Kidney tubule cell (primary cell): ENCODE measurements around the gene KCNK7.

Experiments
- DNase-seq: peaks from one replicate; pipeline ENCODE4 v3.0.0-alpha.2; 2018; ENCODE audit warnings: low spot score

KCNK7 gene

DNA sequence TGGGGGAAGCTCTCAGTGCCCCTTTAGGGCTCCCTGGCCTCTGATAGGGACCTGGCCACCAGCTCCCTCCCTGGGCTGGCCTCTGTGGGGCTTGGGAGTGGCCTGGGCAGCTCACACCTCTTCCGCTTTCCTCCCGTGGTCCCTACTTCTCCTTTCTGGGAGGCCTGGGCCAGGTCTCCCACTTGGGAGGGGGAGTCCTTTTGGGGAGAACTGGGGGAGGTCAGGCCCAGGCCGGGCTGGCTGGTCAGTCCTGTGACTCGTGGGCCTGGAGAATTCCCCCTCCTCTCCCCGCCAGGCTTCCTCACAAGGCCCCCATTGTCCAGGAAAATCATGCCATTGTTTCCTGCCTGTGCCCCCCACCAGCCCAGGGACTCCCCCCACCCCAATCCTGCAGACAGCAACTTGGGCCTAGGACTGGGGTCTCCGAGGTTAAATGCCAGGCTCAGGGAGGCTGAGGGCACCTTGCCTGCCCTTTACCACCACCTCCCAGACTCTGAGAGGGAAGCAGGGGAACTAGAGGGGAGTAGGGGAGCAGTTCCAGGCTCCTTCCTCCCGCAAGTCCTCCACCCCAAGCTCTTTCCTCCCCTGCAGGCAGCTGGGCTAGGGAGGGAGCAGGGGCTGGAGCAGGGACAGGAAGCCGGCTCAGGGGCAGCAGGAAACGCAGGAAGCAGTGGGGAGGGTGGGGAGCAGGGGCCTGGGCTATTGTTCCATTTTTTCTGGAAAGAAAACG lies 15.6 kb upstream of the KCNK7 start:
- DNase-seq, result no peak

GRCh38 chr11:65610404-65610803 lies 14.8 kb upstream of the KCNK7 start:
- DNase-seq, result no peak

- no peak for DNase-seq
These were observed 14.1 kb upstream of the KCNK7 start for GRCh38 chr11:65609665-65610064.

DNA sequence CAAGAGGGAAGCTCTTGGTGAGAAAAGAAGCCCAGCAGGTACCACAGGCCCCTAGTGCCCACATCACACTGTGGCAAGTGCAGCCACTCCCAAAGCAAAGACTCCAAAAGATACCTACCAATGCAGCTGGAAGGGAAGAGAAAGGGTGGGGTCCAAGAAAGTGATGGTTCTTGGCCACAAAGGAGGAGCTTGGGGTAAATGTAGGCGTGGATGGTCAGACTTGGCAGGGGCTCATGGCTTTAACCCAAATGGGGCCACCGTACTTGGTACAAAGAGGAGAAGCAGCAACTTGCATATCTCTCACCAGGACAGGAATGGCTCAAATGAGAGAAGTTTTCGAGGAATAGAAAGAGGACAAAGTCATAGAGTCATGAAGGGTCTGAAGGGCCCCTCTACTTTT lies 13.6 kb upstream of the KCNK7 start:
- no peak for DNase-seq

DNA sequence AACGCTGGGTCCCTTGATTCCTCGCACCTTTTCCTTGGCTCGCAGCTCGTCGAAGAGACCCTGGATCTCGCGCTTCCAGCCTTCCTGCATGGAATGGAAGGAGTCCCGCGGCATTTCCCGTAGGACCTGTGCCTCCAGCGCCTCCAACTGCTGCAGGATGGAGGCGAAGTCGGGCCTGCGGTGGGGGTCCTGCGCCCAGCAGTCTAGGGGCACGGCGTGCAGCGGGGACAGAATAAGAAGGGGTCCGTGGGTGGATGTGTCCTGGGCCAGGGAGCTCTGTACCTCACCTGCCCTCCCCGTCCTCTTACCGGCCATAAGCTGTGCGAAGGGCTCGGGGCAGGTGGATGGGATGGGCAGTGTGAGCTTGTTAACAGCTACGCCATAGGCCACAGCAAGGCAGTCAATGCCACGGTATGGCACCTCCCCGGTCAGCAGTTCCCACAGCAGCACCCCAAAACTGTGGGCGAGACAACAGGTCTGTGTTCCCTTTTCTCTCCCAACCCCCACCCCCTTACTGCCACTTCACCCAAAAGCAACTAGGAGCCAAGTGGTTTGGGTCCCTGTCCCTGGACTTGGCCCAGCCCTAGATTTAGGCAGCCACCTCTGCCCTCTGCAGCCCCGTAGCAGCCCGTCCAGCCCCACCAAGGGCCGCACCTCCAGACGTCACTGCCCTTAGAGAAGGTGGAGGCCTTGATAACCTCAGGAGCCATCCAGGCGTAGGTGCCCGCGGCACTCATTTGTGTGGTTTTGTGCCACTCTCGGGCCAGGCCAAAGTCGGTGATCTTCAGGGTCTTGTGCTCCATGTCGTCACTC lies 12.2 kb upstream of the KCNK7 start:
- no peak for DNase-seq

GRCh38 chr11:65606876-65607613 lies 11.4 kb upstream of the KCNK7 start:
- peak; percentile 86 for DNase-seq

DNA sequence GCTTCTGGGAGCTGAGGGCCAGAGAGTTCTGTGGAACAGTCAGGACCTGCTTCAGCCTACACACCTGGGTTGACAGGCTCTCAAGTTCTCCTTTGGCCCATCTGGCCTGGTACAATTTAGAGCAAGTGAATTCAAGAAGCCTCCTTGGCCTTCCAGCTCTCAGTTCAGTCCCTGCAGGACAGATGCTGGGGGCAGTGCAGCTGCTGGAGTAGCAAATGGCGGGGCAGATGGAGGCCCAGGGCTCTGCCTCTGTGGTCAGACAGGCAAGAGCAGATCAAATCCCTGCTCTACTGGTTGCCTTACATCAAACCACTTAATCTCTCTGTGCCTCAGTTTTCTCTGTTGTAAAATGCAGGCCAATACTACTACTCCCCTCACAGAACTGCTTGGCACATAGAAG lies 8.7 kb upstream of the KCNK7 start:
- DNase-seq, result no peak

GRCh38 chr11:65599955-65600246 lies 4.3 kb upstream of the KCNK7 start:
- DNase-seq, result no peak

GRCh38 chr11:65599216-65599954 lies 3.8 kb upstream of the KCNK7 start:
- DNase-seq, result no peak

GRCh38 chr11:65598258-65598699 lies 2.7 kb upstream of the KCNK7 start:
- DNase-seq, result no peak

DNA sequence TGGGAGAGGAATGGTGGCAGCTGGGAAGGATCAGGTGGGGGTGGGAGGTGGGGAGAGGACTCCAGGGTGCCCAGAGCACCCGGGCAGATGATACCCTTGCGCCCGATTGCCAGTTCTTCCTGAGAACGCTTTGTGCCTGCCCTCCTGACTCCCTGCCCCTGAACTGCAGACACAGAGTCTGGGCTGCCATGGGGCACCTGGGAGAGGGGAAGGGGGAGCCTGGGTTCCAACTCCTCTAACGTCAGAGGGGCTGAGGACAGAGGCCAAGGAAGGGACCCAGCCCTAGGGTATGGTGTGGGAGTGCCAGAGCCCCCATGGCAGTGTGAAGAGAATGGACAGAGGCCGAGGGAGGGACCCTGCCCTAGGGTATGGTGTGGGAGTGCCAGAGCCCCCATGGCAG lies 920 bp upstream of the KCNK7 start:
- DNase-seq, result no peak

DNA sequence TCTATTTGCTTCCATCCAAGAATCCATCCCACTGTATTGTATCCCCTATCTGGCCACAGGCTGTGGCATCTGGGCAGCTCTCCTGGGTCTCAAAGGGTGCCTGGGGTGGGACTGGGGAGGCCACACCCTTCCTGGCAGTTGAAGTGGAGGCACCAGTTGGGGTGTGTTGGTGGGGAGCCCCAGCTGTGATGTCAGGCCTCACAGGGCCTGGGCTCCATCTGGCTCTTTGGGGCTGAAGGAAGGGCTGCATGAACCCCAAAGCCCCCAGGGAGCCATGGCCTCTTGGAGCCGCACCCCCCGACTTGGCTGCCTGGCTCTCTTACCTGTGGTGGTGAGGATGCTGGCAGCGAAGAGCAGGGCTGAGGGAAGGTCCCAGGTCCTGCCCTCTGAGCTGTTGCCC lies 469 bp downstream of the KCNK7 start:
- DNase-seq, result no peak

GRCh38 chr11:65593518-65594414 lies 1.8 kb downstream of the KCNK7 start:
- no peak for DNase-seq

DNA sequence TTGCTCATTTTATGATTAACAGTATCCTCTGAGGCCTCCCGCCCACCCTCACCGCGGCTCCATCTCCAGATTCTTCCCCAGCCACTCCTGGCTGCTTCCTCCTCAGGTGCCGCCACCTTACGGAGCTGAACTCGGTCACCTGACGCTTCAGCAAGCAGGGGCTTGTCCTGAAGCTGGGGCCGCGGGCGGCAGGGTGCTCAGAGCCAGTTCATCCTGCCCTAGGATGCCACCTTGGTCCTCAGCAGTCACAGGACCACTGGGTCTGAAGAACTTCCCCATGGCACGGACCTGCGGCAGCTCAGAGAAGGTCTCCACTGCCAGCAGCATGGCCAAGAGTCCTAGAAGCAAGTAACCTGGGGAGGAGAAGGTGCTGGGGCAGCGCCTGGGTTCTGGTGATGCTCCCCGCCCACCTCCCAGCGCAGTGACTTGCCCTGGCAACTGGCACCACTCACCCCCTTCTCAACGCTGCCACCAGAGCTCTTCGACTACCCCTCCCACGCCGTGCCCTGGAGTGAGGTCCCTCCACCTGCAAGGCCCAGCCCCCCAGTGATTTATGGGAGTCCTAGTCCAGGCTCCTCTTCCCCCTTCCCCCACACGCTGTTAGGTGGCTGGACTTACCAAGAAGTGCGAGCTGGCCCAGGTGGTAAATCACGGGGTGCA lies 2.6 kb downstream of the KCNK7 start:
- no peak for DNase-seq

DNA sequence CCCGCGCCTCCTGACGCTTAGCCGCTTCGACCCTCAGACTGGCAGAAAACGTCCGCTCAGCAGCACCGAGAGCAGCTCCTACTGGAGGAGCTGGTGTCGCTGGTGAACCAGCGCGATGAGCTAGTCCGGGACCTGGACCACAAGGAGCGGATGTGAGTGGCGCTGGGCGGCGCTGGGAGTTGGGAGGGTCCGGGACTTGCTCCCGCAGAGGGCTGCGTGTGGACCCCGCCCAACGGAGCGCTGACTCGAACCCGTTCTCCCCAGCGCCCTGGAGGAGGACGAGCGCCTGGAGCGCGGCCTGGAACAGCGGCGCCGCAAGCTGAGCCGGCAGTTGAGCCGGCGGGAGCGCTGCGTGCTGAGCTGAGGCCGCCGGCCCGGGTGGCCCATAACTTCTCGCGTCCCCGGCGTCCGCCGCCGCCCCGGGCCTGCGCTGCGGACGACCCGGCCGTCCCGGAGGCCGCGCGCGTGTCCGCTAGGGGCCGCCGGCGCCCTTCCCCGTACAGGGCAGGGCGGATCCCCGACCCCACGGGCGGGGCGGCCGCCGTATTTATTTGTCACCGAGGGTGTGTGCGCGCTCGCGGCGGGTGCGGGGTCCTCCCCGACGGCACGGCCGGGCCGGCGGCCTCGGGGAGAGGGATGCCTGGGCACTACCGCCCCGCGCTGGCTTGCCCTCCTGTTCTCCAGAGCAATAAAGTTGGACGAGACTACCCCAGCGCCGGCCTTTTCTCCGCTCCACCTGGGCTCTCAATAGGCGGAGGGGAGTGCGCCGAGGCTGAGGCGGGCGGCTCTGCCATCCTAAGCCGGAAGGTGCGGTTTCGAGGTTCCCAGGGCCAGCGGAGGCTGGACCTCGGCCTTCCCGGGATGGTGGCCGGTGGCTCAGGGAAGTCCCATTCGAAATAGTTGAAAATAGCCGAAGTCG lies 3.4 kb downstream of the KCNK7 start:
- peak; percentile 73 for DNase-seq

- DNase-seq, result no peak
These were observed 5.3 kb downstream of the KCNK7 start for GRCh38 chr11:65590240-65590738.

GRCh38 chr11:65589444-65590239 lies 6.0 kb downstream of the KCNK7 start:
- no peak for DNase-seq

GRCh38 chr11:65588199-65589054 lies 7.2 kb downstream of the KCNK7 start:
- DNase-seq, result peak; percentile 60
